Esophagus mucosa (tissue), 1 donor: ENCODE results near the gene MYL6. TPM values are rescaled to one million over a fixed set of nuclear protein-coding genes. Genes with fewer than 3 reads are reported as not detected.
"Not testable (repeated sequence)": the region's sequence is repeated elsewhere in the genome, so short reads cannot be mapped to it uniquely, and the experiment has no call there.

ENCODE experiments used
- ATAC-seq: fragments of 200-7000 bp; cut with Tn5 transposase; one replicate; pipeline ENCODE4 v1.9.1; 2020
- total RNA-seq: library from RNA; stranded (reverse); gene quantifications from one replicate; pipeline ENCODE4 v1.2.4, GENCODE V29; 2023
- donor health status: DM: yes; HTN: yes; CAD: no.

MYL6 gene
- total RNA-seq, 1 donor from 2014 or later, result 1,179 TPM

- ATAC-seq, result no peak
These were observed 32.6 kb downstream of the MYL6 start for GRCh38 chr12:56190695-56191155.

DNA sequence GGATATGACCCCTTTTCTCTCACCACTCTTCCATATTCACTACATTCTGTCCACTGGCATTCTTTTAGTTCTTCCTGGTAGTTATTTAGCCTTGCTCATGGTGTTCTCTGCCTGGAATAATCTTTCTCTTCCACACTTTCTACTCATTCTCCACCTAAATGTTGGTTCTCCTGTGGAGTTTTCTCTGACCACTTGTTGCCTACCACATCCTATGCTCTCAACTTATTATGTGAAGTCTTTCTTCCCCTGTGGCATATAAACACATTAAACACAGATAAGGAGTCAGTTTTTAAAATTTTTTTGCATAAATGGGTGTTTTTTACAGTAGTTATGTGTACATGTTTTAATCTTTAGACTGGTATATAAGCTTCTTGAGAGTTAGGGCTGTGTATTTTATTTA is 34.4 kb downstream of the MYL6 start:
- no peak for ATAC-seq

- ATAC-seq, result peak; percentile 30
These were observed 34.9 kb downstream of the MYL6 start for GRCh38 chr12:56193025-56193578.

DNA sequence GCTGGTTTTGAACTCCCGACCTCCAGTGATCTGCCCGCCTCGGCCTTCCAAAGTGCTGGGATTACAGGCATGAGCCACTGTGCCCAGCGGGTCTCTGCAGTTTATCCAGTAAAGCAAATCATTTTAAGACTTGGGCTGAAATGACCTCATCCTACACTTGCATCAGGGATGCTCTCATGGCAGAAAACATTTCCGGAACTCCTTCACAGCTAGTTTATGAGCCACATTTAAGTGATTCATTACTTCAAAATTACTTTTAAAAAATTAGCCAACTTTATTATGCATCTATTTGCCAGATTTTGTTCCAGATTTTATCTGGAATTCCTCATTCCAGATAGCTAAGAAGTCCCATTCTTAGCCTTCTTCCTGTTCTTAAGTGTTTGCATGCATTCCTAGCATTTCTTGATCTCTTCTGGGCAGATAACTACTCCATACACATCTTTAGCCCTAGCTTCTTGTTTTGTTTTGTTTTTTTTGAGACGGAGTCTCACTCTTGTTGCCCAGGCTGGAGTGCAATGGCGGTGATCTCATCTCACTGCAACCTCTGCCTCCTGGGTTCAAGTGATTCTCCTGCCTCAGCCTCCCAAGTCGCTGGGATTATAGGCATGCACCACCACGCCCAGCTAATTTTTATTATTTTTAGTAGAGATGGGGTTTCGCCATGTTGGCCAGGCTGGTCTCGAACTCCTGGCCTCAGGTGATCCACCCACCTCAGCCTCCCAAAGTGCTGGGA is 38.8 kb downstream of the MYL6 start:
- ATAC-seq, result not testable (repeated sequence)

DNA sequence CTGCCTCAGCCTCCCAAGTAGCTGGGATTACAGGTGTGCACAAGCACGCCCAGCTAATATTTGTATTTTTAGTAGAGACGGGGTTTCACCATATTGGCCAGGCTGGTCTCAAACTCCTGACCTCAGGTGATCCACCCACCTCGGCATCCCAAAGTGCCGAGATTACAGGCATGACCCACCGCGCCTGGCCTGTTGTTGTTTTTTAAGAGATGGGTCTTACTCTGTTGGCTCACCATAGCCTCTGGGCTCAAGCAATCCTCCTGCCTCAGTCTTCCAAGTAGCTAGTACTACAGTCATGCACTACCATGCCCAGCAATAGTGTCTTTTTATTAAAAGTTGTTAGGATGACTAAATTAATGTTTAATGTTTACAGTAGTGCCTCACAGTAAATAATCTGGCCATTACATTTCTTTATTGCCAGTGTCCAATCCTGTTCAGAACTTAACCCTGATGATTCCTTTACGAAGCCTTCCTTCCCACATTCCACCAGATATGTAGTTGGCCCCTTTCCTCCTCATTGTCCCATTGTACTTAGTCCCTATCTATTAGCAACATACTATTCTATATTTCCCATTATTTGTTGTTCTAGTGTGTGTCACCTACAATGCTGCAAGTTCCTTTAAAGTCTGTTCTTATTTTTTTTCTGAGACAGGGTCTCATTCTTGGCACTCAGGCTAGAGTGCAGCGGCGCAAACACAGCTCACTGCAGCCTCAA is 39.9 kb downstream of the MYL6 start:
- ATAC-seq, result no peak

DNA sequence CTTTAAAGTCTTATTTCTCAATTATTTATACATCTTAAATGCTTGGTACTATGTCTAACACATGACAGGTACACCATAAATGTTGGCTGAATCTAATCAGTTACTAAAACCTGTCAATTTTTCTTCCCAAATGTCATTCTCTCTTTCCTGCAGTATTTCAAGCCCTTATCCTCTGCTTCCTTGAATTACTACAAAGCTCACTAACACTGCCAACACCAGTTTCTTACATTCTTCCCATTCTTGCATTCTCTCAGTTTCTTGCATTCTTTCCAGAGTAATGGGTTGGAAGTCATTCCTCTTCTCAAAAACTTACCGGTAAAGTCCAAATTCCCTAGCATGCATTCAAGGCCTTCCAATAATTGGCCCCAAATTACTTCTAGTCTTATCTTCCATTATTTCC is 40.7 kb downstream of the MYL6 start:
- ATAC-seq, result no peak

DNA sequence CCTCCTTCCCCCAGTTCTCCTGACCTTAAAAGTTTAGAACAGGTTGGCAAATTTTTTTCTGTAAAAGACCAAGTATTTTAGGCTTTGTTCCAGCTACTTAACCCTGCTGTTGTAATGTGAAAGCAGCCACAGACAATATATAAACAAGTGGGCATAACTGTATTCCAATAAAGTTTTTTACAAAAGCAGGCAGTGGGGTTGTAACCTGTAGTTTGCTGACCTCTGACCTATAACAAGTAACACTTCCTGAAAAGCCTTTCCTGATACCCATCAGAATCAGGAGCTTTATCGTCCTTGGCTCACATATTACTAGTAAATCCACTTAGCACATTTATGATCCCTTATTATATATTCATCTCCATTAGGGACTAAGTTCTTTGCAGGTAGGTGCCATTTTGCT is 44.2 kb downstream of the MYL6 start:
- no peak for ATAC-seq

DNA sequence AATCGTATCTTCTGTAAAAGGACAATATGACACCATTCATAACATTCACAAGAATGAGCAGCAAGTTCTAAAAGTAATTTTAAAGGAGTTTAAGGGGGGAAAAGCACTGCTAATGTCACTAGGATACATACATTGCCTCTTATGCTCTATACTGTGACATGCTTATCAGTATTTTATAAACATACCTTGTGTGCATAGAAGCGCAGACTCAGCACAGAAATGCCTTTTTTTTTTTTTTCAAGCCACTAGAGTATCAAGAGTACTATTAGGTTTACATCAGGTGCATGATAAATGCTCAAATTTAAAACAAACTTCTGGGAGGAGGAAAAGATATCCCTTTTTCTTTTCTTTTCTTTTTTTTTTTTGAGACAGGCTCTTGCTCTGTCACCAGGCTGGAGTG is 44.7 kb downstream of the MYL6 start:
- no peak for ATAC-seq

GRCh38 chr12:56204275-56204674 is 46.1 kb downstream of the MYL6 start:
- ATAC-seq, result no peak

DNA sequence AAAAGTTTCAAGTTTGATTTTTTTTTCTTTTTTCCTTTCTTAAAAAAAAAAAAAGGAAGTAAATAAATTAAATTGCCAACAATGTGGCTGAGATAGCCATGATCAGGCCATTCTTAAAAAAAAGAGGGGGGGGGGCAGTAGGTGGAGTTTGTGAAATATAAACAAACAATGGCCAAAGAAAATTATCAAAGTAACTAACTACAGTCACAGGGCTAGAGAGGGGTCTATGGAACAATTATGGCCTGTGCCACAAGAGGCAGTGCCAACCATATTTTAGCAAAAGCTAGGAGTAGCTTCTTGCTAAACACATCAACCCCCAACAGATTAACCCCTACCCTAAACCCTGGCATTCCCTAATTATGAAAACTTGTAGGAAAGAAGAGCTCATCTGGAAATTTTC is 47.3 kb downstream of the MYL6 start:
- no peak for ATAC-seq

DNA sequence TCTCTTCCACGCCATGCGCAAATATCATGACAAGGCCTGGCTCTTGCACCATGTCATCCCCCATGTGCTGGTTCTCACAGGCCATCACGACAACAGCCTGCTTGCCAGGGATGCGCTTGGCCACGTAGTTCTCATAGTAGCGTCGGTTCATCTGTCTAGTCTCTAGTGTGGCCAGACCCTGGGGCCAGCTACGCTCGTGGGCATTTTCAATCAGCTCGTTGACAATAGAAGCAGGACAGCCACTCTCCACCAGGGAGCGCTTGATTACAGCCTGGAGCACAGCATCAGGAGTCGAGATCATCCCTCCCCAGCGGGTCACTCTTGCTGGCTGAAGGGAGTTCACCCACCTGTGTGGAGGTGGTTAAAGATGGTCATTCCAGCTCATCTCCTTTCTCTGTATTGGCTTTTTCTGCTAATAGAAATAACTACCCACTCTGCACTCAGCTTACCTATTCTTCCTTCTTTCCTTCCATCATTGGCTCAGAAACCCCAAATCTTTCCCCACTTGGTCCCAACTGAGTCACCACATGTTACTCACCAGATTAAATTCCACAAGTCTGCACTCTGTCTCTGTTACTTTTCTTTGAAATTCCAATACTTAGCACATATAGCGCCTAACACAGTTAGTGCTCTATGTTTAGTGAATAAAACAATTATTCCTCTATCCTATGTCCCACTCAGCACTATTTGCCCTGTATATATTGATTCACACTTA is 48.5 kb downstream of the MYL6 start:
- peak; percentile 55 for ATAC-seq

DNA sequence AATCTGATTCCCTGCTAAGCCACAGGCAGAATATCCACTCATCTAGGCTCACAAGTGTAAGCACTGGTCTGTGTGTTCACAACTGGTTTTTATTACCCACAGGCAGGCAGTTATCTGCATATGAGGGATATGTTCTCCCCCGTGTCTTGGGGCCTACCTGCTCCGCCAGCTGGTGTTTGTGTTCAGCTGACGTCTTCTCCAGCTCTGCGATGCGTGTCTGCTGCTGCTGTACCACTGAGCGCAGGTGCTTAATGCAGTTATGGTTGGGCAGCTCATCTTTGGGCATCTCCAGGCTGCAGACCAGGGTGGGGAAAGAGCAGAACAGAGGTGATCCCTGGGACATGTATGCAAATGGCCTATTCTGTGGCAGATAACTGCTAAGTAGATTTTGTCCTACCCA is 49.8 kb downstream of the MYL6 start:
- ATAC-seq, result peak; percentile 33

Other genes with a start within 250 kb of the MYL6 start
- 66.9 TPM for gene PYM1, start 230.5 kb upstream of the MYL6 start, total RNA-seq
- 170 TPM for gene DGKA, start 227.2 kb upstream of the MYL6 start, total RNA-seq
- gene PMEL, start 192.3 kb upstream of the MYL6 start, total RNA-seq, result 0.52 TPM
- 20.5 TPM for gene CDK2, start 191.5 kb upstream of the MYL6 start, total RNA-seq
- gene RAB5B, start 184.3 kb upstream of the MYL6 start, total RNA-seq, result 111 TPM
- 16.0 TPM for gene SUOX, start 161.1 kb upstream of the MYL6 start, total RNA-seq
- 4.3 TPM for gene IKZF4, start 137.3 kb upstream of the MYL6 start, total RNA-seq
- gene RPS26, start 116.4 kb upstream of the MYL6 start, total RNA-seq, result 52.8 TPM
- gene ERBB3, start 78.2 kb upstream of the MYL6 start, total RNA-seq, result 68.1 TPM
- 125 TPM for gene PA2G4, start 53.8 kb upstream of the MYL6 start, total RNA-seq
- gene RPL41, start 41.7 kb upstream of the MYL6 start, total RNA-seq, result 4,992 TPM
- 1.8 TPM for gene ZC3H10, start 40.1 kb upstream of the MYL6 start, total RNA-seq
- 48.8 TPM for gene ESYT1, start 30.1 kb upstream of the MYL6 start, total RNA-seq
- 54.2 TPM for gene MYL6B, start 5.8 kb upstream of the MYL6 start, total RNA-seq
- gene SMARCC2, start 31.1 kb downstream of the MYL6 start, total RNA-seq, result 44.4 TPM
- 26.9 TPM for gene RNF41, start 63.6 kb downstream of the MYL6 start, total RNA-seq
- gene NABP2, start 66.0 kb downstream of the MYL6 start, total RNA-seq, result 26.5 TPM
- gene SLC39A5, start 71.7 kb downstream of the MYL6 start, total RNA-seq, result not detected
- 19.8 TPM for gene ANKRD52, start 100.0 kb downstream of the MYL6 start, total RNA-seq
- gene COQ10A, start 108.6 kb downstream of the MYL6 start, total RNA-seq, result 3.1 TPM
- gene CS, start 142.0 kb downstream of the MYL6 start, total RNA-seq, result 215 TPM
- gene CNPY2, start 157.6 kb downstream of the MYL6 start, total RNA-seq, result 67.7 TPM
- 21.4 TPM for gene PAN2, start 175.6 kb downstream of the MYL6 start, total RNA-seq
- 1.8 TPM for gene IL23A, start 180.5 kb downstream of the MYL6 start, total RNA-seq
- gene STAT2, start 201.7 kb downstream of the MYL6 start, total RNA-seq, result 54.5 TPM
- not detected for gene APOF, start 204.5 kb downstream of the MYL6 start, total RNA-seq